ENCODE data around the gene SLC30A3. TPM values are rescaled to one million over a fixed set of nuclear protein-coding genes. Genes with fewer than 3 reads are reported as not detected.

SLC30A3 gene
- total RNA-seq, 1 donor from 2014 or later = 9.4 TPM

DNA sequence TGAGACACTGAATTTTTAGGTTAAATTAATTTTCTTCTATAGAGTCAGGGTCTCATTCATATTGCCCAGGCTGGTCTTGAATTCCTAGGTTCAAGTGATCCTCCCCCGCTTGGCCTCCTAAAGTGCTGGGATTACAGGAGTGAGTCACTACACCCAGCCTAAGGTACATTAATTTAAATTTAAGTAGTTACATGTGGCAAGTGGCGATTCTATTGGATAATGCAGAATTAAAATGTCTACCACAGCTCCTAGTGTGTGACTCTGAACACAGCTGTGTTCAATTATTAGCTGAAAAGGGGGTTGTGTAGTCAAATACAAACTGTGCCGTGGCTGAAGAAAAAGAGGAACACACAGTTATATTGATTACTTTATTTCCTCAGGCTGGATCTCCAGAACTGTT lies 47.9 kb downstream of the SLC30A3 start:
- ATAC-seq (no peak), DNase-seq (no peak)
- intact Hi-C loops (cut with micrococcal nuclease) = no loop called here

DNA sequence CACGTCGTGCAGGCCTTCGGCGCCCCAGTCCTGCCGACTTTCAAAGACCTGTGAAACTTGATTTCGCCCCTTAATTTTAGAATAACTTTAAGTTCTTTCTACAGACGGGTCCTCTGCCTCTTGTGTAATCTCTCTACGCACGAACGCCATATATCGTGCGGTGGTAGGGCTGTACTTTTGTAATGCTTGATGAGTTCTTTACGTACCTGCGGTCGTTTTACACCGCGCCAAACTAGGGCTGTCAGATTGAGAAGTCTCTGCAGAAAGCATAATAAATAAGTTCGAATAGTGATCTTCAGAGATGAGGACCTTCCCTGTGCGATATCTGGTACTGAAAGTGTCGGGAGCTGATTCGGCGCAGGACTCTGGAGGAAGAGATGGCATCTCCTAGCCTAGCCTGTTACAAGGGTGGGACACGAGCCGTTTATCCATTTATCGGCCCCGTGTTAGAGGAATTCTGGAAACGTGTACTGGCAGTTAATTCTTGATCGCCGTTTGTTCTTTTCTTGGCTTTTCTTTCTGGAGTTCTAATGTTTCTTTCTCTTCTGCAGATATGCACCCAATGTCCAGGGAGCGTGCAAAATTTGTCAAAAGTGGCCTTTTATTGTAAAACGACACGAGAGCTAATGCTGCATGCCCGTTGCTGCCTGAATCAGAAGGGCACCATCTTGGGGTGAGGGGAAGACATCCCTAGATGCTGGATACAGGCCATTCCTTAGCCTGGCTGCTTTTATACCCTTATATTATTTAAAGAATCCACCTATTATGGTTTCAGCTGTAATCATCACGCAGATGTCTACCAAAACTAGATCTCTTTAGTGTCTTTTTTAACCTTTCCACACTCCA lies 50.0 kb downstream of the SLC30A3 start:
- DNase-seq (no peak), ATAC-seq (peak; percentile 8)
- intact Hi-C loops (cut with micrococcal nuclease) = no loop called here

DNA sequence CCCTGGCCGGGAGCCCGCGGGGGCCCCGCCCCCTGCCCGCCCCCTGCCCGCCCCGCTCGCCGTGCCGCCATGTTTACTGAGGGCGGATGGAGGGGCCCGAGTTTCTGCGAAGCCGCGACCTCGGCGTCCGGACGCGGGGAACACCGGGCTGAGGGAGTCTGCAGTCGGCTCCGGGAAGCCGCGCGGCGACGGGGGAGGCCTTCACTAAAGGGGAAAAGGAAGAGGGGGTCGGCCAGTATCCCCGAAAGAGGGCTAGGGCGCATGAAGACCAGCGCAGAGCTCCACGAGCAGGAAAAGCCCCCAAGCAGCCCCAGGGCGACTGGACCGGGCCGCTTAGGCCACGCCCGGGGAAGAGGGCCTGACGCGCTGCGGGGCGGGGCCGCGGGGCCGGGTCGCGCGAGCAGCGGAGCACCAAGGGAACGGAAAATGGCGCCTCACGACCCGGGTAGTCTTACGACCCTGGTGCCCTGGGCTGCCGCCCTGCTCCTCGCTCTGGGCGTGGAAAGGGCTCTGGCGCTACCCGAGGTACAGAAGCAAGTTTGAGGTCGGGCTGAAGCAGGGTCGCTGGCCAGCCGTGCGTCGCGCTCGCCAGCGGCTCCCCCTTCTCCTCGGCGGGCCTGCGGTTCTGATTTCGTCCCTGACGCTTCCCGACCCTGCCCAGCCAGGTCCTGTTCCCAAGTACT lies 50.8 kb downstream of the SLC30A3 start, which contains the start of the genes ATRAID and SLC5A6:
Gene ATRAID, plus strand, starts transcription at position 99 of the 683 bp plus-strand sequence. Its CDS starts 328 bp downstream, at position 427.
Gene SLC5A6, minus strand, starts transcription at position 326 of the 683 bp plus-strand sequence. CDS start 4,618 bp downstream, outside the sequence.
- DNase-seq (peak; percentile 94), ATAC-seq (peak; percentile 97)
- intact Hi-C loops (cut with micrococcal nuclease) = no loop called here

DNA sequence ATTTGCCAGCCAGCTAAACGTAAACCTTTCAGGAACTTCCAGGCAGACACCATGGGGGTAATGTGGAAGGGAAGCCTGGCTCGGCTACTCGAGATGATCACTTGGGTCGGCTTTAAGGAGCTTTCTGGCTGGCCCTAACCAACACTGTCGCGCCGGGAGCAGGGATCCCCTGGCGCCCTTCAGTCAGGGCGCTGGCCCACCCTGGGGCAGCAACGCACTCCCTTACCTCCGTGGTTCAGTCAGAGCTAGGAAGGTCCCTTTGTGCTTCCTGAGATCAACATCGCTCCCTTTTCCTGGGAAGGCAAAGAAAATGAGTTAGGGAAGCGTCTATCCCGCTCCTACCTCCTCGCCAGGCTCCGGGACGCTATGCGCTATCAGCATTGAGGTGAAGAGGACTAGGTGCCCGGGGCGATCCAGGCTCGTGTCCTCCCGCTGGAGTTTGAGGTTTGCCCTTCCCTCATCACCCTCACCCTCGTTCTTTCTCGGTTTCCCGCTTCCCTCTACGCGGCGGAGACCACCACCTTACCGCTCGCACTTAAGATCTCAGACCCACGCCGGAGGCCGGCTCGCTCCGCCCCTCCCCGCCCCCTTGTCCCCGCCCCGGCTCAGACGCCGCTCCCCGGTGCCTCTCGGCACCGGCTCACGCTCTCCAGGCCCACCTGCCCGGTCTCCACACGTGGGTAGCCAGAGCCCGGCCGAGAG lies 51.5 kb downstream of the SLC30A3 start:
- no peak for DNase-seq
- intact Hi-C loops (cut with micrococcal nuclease) = no loop called here

DNA sequence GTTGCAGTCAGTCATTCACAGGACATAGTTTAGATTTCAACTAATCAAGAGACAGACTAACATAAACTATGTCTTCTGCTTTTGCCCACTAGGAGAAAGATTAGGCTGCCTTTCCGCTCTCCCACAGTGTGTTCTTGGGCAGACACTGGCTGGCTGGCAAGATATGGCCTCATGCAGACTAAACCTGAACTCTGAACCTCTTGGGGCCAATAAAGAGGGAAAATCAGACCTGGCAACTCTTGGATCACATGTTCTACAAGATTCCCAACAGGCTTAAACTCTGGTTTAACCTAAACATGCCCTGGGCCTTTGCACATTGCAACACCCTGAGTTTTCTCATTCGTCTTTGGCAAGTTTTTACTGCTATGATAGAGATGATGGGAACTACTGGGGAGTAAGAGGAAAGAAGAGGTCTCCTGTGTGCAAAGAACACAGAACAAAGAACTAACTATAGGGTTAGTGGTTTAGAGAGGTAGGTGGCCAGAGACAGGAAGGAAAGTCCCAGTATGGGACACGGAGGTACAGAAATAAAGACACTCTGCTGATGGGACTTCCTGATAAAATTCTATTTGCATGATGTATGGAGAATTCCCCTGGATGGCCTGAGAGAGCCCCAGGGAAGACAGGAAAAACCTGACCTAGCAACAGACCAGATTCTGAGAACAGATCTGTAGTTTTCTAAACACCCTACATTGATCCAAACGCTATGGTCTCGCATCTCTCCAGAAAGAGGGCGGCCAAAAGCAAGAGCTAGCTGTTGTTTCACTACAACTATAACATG lies 53.0 kb downstream of the SLC30A3 start:
- DNase-seq (no peak), ATAC-seq (no peak)
- intact Hi-C loops (cut with micrococcal nuclease) = no loop called here

More for the DNA sequence above, 51.5 kb downstream of the SLC30A3 start:
- peak; percentile 4 for ATAC-seq

DNA sequence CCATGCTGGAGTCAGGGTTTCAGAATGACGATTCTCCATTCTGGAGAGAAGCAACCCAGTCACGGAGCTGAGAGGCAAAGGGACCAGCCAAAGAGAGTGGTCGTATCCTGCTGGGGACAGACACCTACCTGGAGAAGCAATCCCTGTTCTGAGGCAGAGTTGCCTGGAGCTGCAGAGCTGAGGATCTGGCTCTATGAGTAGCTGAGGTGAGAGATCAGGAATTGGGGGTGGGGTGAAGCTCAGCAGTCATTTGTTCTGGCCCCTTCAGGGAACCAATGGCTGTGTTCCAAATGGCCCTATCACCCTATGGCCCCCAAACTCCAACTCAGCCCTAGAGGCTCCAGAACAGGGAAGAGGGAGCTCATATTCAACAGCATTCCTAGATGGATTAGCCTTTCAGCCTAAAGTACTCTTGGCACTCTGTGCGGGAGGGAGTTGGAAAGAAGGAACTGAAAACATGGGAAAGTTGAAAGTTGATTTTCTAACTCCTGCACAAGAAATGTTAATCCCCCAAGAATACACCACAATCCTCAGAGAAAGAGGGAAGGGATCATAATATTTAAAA lies 54.3 kb downstream of the SLC30A3 start:
- ATAC-seq (no peak), DNase-seq (no peak)
- intact Hi-C loops (cut with micrococcal nuclease) = no loop called here

DNA sequence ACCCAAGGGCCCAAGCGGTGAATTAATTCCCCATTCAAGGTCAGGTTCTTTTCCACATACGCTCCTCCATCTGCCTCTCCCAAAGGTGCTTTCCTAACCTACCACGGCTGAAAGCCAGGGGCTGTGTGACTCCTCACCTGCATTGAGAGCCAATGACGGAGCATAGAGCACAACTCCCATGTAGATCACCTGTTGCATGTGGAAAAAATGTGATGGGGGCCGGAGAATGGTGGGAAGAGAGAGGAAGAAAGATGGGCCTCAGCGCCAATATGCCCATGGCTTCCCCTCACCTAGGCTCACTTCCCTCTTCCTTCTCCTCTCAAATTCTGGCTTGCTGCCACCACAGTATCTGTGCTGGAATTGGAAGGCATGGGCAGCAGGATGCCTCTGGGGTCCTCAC lies 56.5 kb downstream of the SLC30A3 start:
- DNase-seq (no peak), ATAC-seq (no peak)
- intact Hi-C loops (cut with micrococcal nuclease) = no loop called here

DNA sequence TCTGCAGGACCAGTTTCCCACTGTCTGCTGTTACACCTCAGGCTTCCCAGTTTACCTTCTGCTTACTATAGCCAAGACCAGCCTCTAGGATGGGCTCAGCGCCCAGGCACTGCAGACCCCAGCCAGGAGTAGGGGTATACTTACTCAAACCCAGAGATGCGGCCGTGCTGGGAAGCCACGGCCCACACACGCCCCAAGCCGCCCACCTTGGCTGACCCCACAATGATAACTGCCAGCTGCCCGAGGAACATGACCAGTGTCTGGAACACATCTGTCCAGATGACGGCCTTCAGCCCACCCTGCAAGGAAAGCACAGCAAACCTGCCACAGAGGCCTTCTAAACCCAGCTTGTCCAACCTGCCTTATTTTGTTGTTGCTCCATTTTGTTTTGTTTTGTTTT lies 57.6 kb downstream of the SLC30A3 start:
- intact Hi-C loops (cut with micrococcal nuclease) = no loop called here
- ATAC-seq = no peak
- no peak for DNase-seq

DNA sequence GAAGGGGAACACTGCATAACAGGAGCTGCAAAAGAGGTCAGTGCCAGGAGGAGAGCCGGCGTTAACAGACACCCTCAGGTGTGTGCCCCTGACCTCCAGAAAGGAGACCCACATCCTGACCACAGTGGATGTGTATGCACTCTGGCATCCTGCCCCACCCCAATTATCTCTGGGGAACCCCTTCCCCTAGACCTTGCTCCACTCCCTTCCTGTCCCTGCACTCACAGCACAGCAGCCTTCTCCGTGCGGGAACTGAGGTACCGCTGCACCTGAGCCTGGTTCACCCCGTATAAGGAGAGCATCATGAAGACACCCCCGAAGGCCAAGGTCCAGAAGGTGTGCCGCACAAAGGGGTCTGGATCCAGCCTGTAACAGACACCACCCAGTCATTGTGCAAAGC lies 58.3 kb downstream of the SLC30A3 start:
- intact Hi-C loops (cut with micrococcal nuclease) = no loop called here
- DNase-seq = no peak
- no peak for ATAC-seq

DNA sequence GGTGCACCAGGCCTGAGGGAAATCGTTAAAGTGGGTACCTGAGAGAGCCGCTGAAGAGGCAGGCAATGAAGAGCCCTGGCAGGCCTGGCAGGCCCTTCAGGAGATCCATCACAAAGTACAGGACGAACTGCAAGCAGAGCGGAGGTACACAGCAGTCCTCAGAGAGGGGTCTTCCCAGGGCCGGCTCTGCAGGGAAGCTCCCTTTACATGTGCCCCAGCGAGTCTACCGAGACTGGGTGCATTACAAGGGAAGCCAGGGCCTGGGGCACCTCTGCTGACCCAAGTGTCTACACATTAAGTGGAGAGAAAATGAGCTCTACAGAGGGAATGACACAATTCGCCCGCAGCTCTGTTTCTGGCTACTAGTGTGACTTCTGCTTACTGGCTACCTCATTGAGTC lies 59.1 kb downstream of the SLC30A3 start:
- ATAC-seq (no peak), DNase-seq (no peak)
- intact Hi-C loops (cut with micrococcal nuclease) = no loop called here

Other genes with a start within 250 kb of the SLC30A3 start
- 30.9 TPM for gene TMEM214, start 230.1 kb downstream of the SLC30A3 start, total RNA-seq
- gene AGBL5, start 211.4 kb downstream of the SLC30A3 start, total RNA-seq = 9.4 TPM
- gene OST4, start 191.4 kb downstream of the SLC30A3 start, total RNA-seq = 374 TPM
- 15.7 TPM for gene EMILIN1, start 184.4 kb downstream of the SLC30A3 start, total RNA-seq
- gene KHK, start 176.3 kb downstream of the SLC30A3 start, total RNA-seq = 4.0 TPM
- 0.87 TPM for gene CGREF1, start 143.9 kb downstream of the SLC30A3 start, total RNA-seq
- gene ABHD1, start 139.2 kb downstream of the SLC30A3 start, total RNA-seq = 2.0 TPM
- 51.1 TPM for gene PREB, start 128.4 kb downstream of the SLC30A3 start, total RNA-seq
- gene PRR30, start 123.6 kb downstream of the SLC30A3 start, total RNA-seq = not detected
- gene TCF23, start 114.0 kb downstream of the SLC30A3 start, total RNA-seq = 0.10 TPM
- 112 TPM for gene ATRAID, start 51.0 kb downstream of the SLC30A3 start, total RNA-seq
- 13.3 TPM for gene SLC5A6, start 50.8 kb downstream of the SLC30A3 start, total RNA-seq
- 8.5 TPM for gene CAD, start 45.7 kb downstream of the SLC30A3 start, total RNA-seq
- 2.1 TPM for gene DNAJC5G, start 12.4 kb upstream of the SLC30A3 start, total RNA-seq
- gene TRIM54, start 19.4 kb upstream of the SLC30A3 start, total RNA-seq = 291 TPM
- gene UCN, start 45.4 kb upstream of the SLC30A3 start, total RNA-seq = 0.55 TPM
- gene MPV17, start 60.0 kb upstream of the SLC30A3 start, total RNA-seq = 47.2 TPM
- 19.8 TPM for gene GTF3C2, start 93.7 kb upstream of the SLC30A3 start, total RNA-seq
- 40.9 TPM for gene EIF2B4, start 107.3 kb upstream of the SLC30A3 start, total RNA-seq
- gene SNX17, start 107.6 kb upstream of the SLC30A3 start, total RNA-seq = 61.2 TPM
- gene ZNF513, start 117.7 kb upstream of the SLC30A3 start, total RNA-seq = 6.5 TPM
- gene PPM1G, start 146.5 kb upstream of the SLC30A3 start, total RNA-seq = 38.8 TPM
- gene NRBP1, start 165.6 kb upstream of the SLC30A3 start, total RNA-seq = 53.1 TPM
- not detected for gene KRTCAP3, start 179.3 kb upstream of the SLC30A3 start, total RNA-seq
- 22.4 TPM for gene IFT172, start 226.7 kb upstream of the SLC30A3 start, total RNA-seq
- 1.8 TPM for gene FNDC4, start 232.2 kb upstream of the SLC30A3 start, total RNA-seq
- gene GCKR, start 233.8 kb upstream of the SLC30A3 start, total RNA-seq = not detected

Data from left ventricle myocardium superior (tissue), 1 donor.